Gastrocnemius medialis (tissue), 4 donors: ENCODE measurements around the gene GJB5. TPM values are rescaled to one million over a fixed set of nuclear protein-coding genes. Genes with fewer than 3 reads are reported as not detected.

Experiments
- ATAC-seq, 2 donors: fragments of 150-250 bp; one replicate each; pipeline ENCODE4 v1.9.1; 2016
- DNase-seq, 2 donors: peaks; one replicate each; pipeline ENCODE4 v3.0.0-alpha.2; 2019
- H3K27ac ChIP-seq, 4 donors: fragments of 200-600 bp; sonication (generic); 1 replicate in 1 of 4; 2 replicates in 3 of 4; pipeline ENCODE4 v1.5.1; 2016 to 2018; ENCODE audit warnings: mild to moderate bottlenecking in 2 of 4, moderate library complexity in 1 of 4
- H3K27me3 ChIP-seq, 3 donors: fragments of 200-600 bp; sonication (generic) in 2 of 3; 1 replicate in 1 of 3; 2 replicates in 2 of 3; pipeline versions ENCODE4 v1.5.1 to v1.6.0; 2016 to 2019; ENCODE audit warnings: mild to moderate bottlenecking in 1 of 3, moderate library complexity in 1 of 3
- H3K36me3 ChIP-seq, 2 donors: fragments of 200-600 bp; sonication (generic) in 1 of 2; one replicate each; pipeline ENCODE4 v1.5.1; 2017 to 2018
- H3K4me1 ChIP-seq, 2 donors: fragments of 200-600 bp; sonication (generic) in 1 of 2; one replicate each; pipeline ENCODE4 v1.5.1; 2016 to 2017; ENCODE audit warnings: mild to moderate bottlenecking in 2 of 2
- H3K4me3 ChIP-seq, 4 donors: fragments of 200-600 bp; sonication (generic) in 3 of 4; 1 replicate in 1 of 4; 2 replicates in 3 of 4; pipeline ENCODE4 v1.5.1; 2016 to 2019; ENCODE audit warnings: mild to moderate bottlenecking in 2 of 4
- H3K9me3 ChIP-seq, 3 donors: fragments of 200-600 bp; sonication (generic) in 2 of 3; 1 replicate in 1 of 3; 2 replicates in 2 of 3; pipeline ENCODE4 v1.5.1; 2016 to 2019
- CTCF ChIP-seq, 5 experiments: fragments of 450-650 bp in 3 of 5; fragments of 200-600 bp in 2 of 5; sonication (generic) in 2 of 5; IDR thresholded peaks in 4 of 5; conservative IDR thresholded peaks in 1 of 5; 1 replicate in 4 of 5; 2 replicates in 1 of 5; pipeline ENCODE4 v1.5.1; 2016 to 2019; ENCODE audit warnings: antibody characterized with exemption in 5 of 5, mild to moderate bottlenecking in 3 of 5, moderate library complexity in 3 of 5
- POLR2A ChIP-seq, 2 donors: fragments of 450-650 bp; IDR thresholded peaks; one replicate each; pipeline ENCODE4 v1.6.1; 2017; ENCODE audit warnings: antibody characterized with exemption in 2 of 2, mild to moderate bottlenecking in 2 of 2, moderate library complexity in 2 of 2
- in situ Hi-C, 4 donors: fragments of 200-750 bp; cut with MboI; loops; one replicate each; pipeline versions ENCODE4 v1.15.0 to v1.8.0; 2017; ENCODE audit warnings: low sequenced_read_pairs in 4 of 4
- intact Hi-C: fragments of 100-400 bp; cut with DNase I; formaldehyde crosslinking; loops from one replicate; pipeline ENCODE4 v1.15.1; 2023; ENCODE audit warnings: low total_unique reads
- total RNA-seq, 4 donors: library from RNA; depleted of rRNA; stranded (reverse); fragments of >200 nt; gene quantifications; one replicate each; pipeline versions ENCODE4 v1.1.0 to v1.2.3, GENCODE V29; 2016

Gene GJB5
- total RNA-seq, 4 donors from 2014 or later = not detected

GRCh38 chr1:34753163-34753562 lies 1.7 kb upstream of the GJB5 start:
- no peak overlapping the region for H3K4me3 ChIP-seq
- in situ Hi-C loops = no loop called here
- ATAC-seq (no peak), DNase-seq (no peak)
- TF ChIP-seq CTCF (IDR thresholded peaks at IDR 0.05 in 4 of 5, conservative IDR thresholded peaks at IDR 0.05 in 1 of 5) = no peak
- no peak for TF ChIP-seq POLR2A (IDR thresholded peaks at IDR 0.05)
- no peaks in the 10 kb centered on the region for H3K4me1 ChIP-seq
- intact Hi-C loops = no loop called here
- H3K27ac ChIP-seq = no peak overlapping the region
- no peaks in the 10 kb centered on the region for H3K36me3 ChIP-seq
- no peaks in the 10 kb centered on the region for H3K27me3 ChIP-seq
- H3K9me3 ChIP-seq = no peaks in the 10 kb centered on the region

DNA sequence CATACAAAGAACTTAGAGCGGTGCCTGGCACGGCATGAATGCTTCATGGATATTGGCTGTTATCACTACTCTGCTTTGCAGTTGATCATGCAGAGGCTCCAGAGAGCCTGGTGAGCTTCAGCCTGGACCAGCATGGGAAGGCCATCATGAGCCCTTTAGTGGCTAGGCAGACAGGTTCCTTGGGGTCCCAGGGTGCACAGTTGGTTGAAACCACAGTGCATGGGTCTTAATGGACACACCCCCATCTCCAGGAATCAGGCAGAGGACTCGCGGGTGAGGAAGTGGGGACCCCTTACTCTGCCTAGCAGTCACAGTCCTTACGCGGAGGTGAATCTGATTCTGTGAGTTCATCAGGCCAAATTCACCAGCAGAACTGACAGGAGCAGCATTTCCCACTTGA lies 1.1 kb downstream of the GJB5 start:
- in situ Hi-C loops = no loop called here
- intact Hi-C loops = no loop called here
- no peak for DNase-seq
- Histone ChIP-seq H3K27me3 (no peaks in the 10 kb centered on the region), H3K9me3 (no peaks in the 10 kb centered on the region), H3K36me3 (no peaks in the 10 kb centered on the region), H3K27ac (no peak overlapping the region), H3K4me1 (no peaks in the 10 kb centered on the region), H3K4me3 (no peak overlapping the region)
- no peak for ATAC-seq
- TF ChIP-seq POLR2A (IDR thresholded peaks at IDR 0.05) = no peak
- TF ChIP-seq CTCF (IDR thresholded peaks at IDR 0.05 in 4 of 5, conservative IDR thresholded peaks at IDR 0.05 in 1 of 5) = no peak

GRCh38 chr1:34757386-34757785 lies 2.5 kb downstream of the GJB5 start:
- H3K27ac ChIP-seq = no peak overlapping the region
- TF ChIP-seq CTCF (IDR thresholded peaks at IDR 0.05 in 4 of 5, conservative IDR thresholded peaks at IDR 0.05 in 1 of 5) (no peak), POLR2A (IDR thresholded peaks at IDR 0.05) (no peak)
- DNase-seq (no peak), ATAC-seq (no peak)
- no peaks in the 10 kb centered on the region for H3K27me3 ChIP-seq
- in situ Hi-C loops = no loop called here
- no peaks in the 10 kb centered on the region for H3K4me1 ChIP-seq
- intact Hi-C loops = no loop called here
- no peaks in the 10 kb centered on the region for H3K9me3 ChIP-seq
- no peak overlapping the region for H3K4me3 ChIP-seq
- H3K36me3 ChIP-seq = no peaks in the 10 kb centered on the region

- in situ Hi-C loops (no loop called here), intact Hi-C loops (no loop called here)
- H3K9me3 ChIP-seq = no peaks in the 10 kb centered on the region
- no peaks in the 10 kb centered on the region for H3K27me3 ChIP-seq
- TF ChIP-seq CTCF (IDR thresholded peaks at IDR 0.05 in 4 of 5, conservative IDR thresholded peaks at IDR 0.05 in 1 of 5) = no peak
- no peak for TF ChIP-seq POLR2A (IDR thresholded peaks at IDR 0.05)
- no peak overlapping the region for H3K4me3 ChIP-seq
- H3K36me3 ChIP-seq = no peaks in the 10 kb centered on the region
- DNase-seq (no peak), ATAC-seq (no peak)
- no peak overlapping the region for H3K27ac ChIP-seq
- no peaks in the 10 kb centered on the region for H3K4me1 ChIP-seq
These were observed 3.9 kb downstream of the GJB5 start for GRCh38 chr1:34758751-34759150.
